NCI-H748 (cell line): Measurements from ENCODE around the gene TRMT61A.
"Not testable (repeated sequence)": the region's sequence is repeated elsewhere in the genome, so short reads cannot be mapped to it uniquely, and the experiment has no call there.

ENCODE experiments used
- DNase-seq: peaks from one replicate; lab custom pipeline; 2025; ENCODE audit not compliant: unreplicated experiment; lab: John Stamatoyannopoulos, UW

Gene TRMT61A

GRCh38 chr14:103521951-103522563 lies 6.9 kb upstream of the TRMT61A start:
- peak; percentile 76 for DNase-seq

GRCh38 chr14:103522649-103523574 lies 6.1 kb upstream of the TRMT61A start, which contains the start of gene CKB:
Gene CKB, minus strand, starts transcription at chr14:103522830. Its CDS starts 337 bp downstream, at chr14:103522493.
- peak; percentile 93 for DNase-seq

GRCh38 chr14:103523575-103523954 lies 5.4 kb upstream of the TRMT61A start:
- DNase-seq, result no peak

- DNase-seq, result peak; percentile 25
Measured at GRCh38 chr14:103524002-103524935, 4.7 kb upstream of the TRMT61A start.

GRCh38 chr14:103525430-103526246 lies 3.4 kb upstream of the TRMT61A start:
- not testable (repeated sequence) for DNase-seq

GRCh38 chr14:103526247-103526913 lies 2.6 kb upstream of the TRMT61A start:
- no peak for DNase-seq

GRCh38 chr14:103526914-103527248 lies 2.1 kb upstream of the TRMT61A start:
- DNase-seq, result no peak

GRCh38 chr14:103527408-103528145 lies 1.4 kb upstream of the TRMT61A start:
- DNase-seq, result no peak

- peak; percentile 38 for DNase-seq
Measured at GRCh38 chr14:103528146-103528586, 830 bp upstream of the TRMT61A start.

- DNase-seq, result no peak
Measured at GRCh38 chr14:103529383-103530365, 678 bp downstream of the TRMT61A start.

- no peak for DNase-seq
Measured at GRCh38 chr14:103530390-103530789, 1.4 kb downstream of the TRMT61A start.

- no peak for DNase-seq
Measured at GRCh38 chr14:103530831-103531230, 1.8 kb downstream of the TRMT61A start.

- no peak for DNase-seq
Measured at GRCh38 chr14:103531421-103532215, 2.6 kb downstream of the TRMT61A start.

GRCh38 chr14:103532216-103533136 lies 3.5 kb downstream of the TRMT61A start:
- no peak for DNase-seq

- DNase-seq, result no peak
Measured at GRCh38 chr14:103533137-103533998, 4.4 kb downstream of the TRMT61A start.
